K562 (cell line): Measurements from ENCODE around the gene RAP1GAP2.

ENCODE experiments used
- EHMT2 ChIP-seq: fragments of 450-650 bp; IDR thresholded peaks from 2 replicates; pipeline ENCODE4 v1.6.1; 2018; ENCODE audit warnings: antibody characterized with exemption
- TCF7L2 ChIP-seq: fragments of 150-350 bp; IDR thresholded peaks from 2 replicates; pipeline ENCODE4 v1.6.1; 2016; ENCODE audit warnings: low read depth, mild to moderate bottlenecking, low read length, moderate library complexity
- ZBTB7A ChIP-seq: IDR thresholded peaks from 2 replicates; pipeline ENCODE4 v1.6.1; 2011; ENCODE audit warnings: low read depth, mild to moderate bottlenecking, low read length, moderate library complexity, borderline replicate concordance; ENCODE audit not compliant: control insufficient read depth
- ZZZ3 ChIP-seq: fragments of 450-650 bp; IDR thresholded peaks from 2 replicates; pipeline ENCODE4 v1.6.1; 2016; ENCODE audit warnings: antibody characterized with exemption, mild to moderate bottlenecking, moderate library complexity
- TF ChIP-seq, protein P1 (sequence below): sonication (generic); formaldehyde crosslinking; IDR thresholded peaks from 2 replicates; pipeline ENCODE4 v1.8.1; 2023; ENCODE audit warnings: mild to moderate bottlenecking, missing genetic modification reagents, moderate library complexity
- TF ChIP-seq, protein P2 (sequence below): fragments of 450-650 bp; formaldehyde crosslinking; IDR thresholded peaks from 2 replicates; pipeline ENCODE4 v1.4.0; 2020; ENCODE audit warnings: mild to moderate bottlenecking, moderate library complexity

DNA sequence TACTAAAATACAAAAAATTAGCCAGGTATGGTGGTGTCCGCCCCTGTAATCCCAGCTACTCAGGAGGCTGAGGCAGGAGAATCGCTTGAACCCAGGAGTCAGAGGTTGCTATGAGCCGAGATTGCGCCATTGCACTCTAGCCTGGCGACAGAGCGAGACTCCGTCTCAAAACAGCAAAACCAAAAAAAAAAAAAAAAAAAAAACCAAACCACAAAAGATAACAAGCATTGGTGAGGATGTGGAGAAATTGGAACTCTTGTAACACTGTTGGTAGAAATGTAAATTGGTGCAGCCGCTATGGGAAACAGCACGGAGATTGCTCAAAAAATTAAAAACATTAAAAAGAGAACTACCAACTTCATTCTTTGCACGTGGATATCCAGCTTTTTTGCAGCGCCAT, 147.7 kb downstream of the RAP1GAP2 start:
- no peak for TF ChIP-seq ZZZ3
- TF ChIP-seq, protein P1, sequence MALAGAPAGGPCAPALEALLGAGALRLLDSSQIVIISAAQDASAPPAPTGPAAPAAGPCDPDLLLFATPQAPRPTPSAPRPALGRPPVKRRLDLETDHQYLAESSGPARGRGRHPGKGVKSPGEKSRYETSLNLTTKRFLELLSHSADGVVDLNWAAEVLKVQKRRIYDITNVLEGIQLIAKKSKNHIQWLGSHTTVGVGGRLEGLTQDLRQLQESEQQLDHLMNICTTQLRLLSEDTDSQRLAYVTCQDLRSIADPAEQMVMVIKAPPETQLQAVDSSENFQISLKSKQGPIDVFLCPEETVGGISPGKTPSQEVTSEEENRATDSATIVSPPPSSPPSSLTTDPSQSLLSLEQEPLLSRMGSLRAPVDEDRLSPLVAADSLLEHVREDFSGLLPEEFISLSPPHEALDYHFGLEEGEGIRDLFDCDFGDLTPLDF (CRISPR knock-in tag), result no peak
- no peak for TF ChIP-seq ZBTB7A
- TF ChIP-seq, protein P2, sequence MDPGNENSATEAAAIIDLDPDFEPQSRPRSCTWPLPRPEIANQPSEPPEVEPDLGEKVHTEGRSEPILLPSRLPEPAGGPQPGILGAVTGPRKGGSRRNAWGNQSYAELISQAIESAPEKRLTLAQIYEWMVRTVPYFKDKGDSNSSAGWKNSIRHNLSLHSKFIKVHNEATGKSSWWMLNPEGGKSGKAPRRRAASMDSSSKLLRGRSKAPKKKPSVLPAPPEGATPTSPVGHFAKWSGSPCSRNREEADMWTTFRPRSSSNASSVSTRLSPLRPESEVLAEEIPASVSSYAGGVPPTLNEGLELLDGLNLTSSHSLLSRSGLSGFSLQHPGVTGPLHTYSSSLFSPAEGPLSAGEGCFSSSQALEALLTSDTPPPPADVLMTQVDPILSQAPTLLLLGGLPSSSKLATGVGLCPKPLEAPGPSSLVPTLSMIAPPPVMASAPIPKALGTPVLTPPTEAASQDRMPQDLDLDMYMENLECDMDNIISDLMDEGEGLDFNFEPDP, result no peak
- no peak for TF ChIP-seq TCF7L2
- TF ChIP-seq EHMT2, result no peak
